ENCODE results near the gene ZKSCAN4.

Gene ZKSCAN4

DNA sequence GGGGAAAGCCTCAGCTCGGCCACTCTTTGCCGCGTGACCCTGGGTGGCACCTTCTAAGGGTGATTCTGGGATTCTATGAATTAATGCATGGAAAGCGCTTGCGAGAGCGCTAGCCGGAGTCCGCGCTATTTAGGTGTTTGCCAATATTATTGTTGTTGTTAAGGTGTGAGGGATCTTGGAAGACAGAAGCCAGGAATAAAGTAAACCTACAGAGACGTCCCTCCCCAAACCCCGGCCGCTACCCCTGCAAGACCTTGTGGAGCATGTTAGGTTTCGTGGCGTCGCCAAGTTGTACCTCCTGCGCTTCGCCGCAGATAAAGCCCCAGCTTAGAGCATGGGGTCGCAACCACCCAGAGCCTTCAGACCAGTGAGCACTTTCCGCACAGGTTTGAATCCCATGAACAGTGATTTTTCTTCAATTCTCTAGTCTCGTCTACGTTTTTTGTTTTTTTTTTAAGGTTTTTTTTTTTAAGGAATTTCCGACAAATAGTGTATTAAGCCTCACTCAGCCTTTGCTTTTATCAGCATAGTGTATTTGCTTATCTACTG is 43.9 kb downstream of the ZKSCAN4 start:
- Mint-ChIP-seq H3K4me1 (peaks cover 33% of the 10 kb centered on the region), H3K4me3 (peak overlapping the region; percentile 73), H3K27ac (peak overlapping the region; percentile 39), H3K27me3 (peaks cover 81% of the 10 kb centered on the region), H3K36me3 (peaks cover 12% of the 10 kb centered on the region), H3K9me3 (peaks cover 4% of the 10 kb centered on the region)
- CTCF ChIA-PET: no interaction called here
- DNase-seq: no peak

DNA sequence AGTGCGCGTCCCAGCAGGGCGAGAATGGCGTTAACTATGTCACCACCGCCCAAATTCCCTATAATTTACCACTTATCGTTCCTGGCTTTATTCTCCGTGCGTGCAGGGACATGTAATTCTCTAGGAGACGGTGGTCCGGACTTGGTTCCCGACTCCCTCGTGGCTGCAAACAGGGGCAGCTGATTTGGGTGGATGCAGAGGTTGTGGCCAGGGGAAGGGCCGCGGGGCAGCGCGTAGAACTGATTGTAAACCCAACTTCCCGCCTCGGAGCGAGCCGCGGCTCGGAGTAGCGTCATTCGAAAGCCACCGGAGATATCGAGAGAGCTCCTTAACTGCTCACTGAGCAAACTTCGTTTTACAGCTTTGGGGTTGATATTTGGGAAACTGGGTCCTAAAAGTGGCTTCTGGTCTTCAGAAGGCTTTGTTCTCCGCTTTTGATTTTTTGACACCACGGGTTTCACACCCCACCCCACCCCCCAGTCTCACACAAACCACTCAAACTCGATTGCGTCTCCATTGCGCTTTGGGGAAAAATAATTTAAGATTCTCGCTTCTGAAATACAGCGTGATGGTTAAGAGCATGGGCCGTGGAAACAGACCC is 44.5 kb downstream of the ZKSCAN4 start:
- H3K36me3 Mint-ChIP-seq: peaks cover 12% of the 10 kb centered on the region
- H3K4me3 Mint-ChIP-seq: peak overlapping the region; percentile 73
- H3K27me3 Mint-ChIP-seq: peaks cover 77% of the 10 kb centered on the region
- CTCF ChIA-PET: no interaction called here
- peak; percentile 48 for DNase-seq
- peak overlapping the region; percentile 63 for H3K27ac Mint-ChIP-seq
- peaks cover 29% of the 10 kb centered on the region for H3K4me1 Mint-ChIP-seq
- H3K9me3 Mint-ChIP-seq: peaks cover 4% of the 10 kb centered on the region

DNA sequence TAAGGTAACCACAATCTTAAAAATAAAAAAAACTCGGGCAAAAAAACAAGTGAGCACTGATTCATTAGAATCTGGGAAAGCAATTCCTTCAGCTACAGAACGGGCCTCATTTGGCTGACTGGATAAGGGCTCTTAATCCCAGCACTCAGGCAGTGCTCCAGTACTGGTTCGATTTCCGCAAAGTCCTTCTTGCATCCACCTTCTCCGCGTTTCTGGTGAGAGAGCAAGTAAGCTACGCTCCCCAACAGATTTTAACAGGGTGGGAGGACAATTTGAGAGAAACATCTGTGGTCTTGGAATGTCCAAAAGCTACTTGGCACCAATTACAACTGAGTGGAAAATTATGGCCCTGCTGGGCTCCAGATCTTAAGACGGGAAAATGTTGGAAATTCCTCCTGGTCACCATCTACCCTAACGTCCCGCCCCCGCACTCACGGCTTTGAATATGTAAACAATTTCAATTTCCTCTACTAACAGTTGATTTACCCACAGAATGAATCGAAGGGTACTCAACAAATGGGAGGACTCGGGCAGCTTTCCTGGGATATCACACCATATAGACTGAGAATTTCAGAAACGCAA is 45.0 kb downstream of the ZKSCAN4 start:
- Mint-ChIP-seq H3K4me3 (peak overlapping the region; percentile 73), H3K4me1 (peaks cover 25% of the 10 kb centered on the region), H3K9me3 (peaks cover 4% of the 10 kb centered on the region), H3K36me3 (peaks cover 12% of the 10 kb centered on the region), H3K27me3 (peaks cover 71% of the 10 kb centered on the region), H3K27ac (peak overlapping the region; percentile 63)
- CTCF ChIA-PET: no interaction called here
- DNase-seq: no peak

DNA sequence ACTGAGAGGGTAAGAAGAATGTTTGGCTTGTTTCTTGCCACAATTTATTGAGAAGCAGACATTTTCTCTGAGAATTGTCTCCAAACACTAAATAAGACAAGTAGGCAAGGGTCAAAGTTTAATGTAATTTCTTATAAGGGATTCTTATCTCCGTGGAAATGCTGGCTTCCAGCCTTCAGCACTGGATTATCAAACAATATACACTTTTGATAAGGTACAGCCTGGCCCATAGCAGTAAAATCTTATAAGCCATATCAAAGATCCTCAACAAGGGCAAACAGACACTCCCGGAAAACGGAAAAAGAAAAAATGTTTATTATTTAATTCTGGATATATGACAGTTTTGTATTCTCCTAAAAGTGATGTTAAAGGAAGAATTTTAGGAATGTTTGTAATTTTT is 45.5 kb downstream of the ZKSCAN4 start:
- Mint-ChIP-seq H3K27me3 (peaks cover 66% of the 10 kb centered on the region), H3K36me3 (peaks cover 11% of the 10 kb centered on the region), H3K4me1 (peaks cover 21% of the 10 kb centered on the region), H3K27ac (no peak overlapping the region), H3K4me3 (no peak overlapping the region), H3K9me3 (peaks cover 4% of the 10 kb centered on the region)
- CTCF ChIA-PET: no interaction called here
- DNase-seq: no peak

DNA sequence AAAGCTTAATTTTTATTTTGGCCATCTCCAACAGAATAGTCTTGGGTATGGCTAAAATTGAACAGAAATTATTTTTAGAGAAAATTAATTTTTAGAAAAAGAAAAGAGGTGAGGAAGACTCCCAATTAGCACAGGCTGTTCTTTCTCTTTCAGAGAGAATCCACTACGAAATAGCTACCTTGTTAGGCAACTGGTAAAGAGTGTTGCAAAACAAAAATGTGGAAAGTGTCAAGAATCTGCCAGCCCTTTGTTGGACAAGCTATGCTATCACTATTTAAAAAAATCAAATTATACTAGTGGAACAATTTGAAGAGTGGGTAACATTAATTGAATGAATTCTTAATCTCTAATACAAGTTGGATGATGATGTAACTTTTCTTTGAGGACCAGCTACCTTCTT is 46.2 kb downstream of the ZKSCAN4 start:
- no peak overlapping the region for H3K4me3 Mint-ChIP-seq
- H3K27me3 Mint-ChIP-seq: peaks cover 59% of the 10 kb centered on the region
- no peak overlapping the region for H3K27ac Mint-ChIP-seq
- H3K36me3 Mint-ChIP-seq: peaks cover 11% of the 10 kb centered on the region
- peaks cover 19% of the 10 kb centered on the region for H3K4me1 Mint-ChIP-seq
- no peak for DNase-seq
- H3K9me3 Mint-ChIP-seq: peaks cover 4% of the 10 kb centered on the region
- CTCF ChIA-PET: no interaction called here

- Mint-ChIP-seq H3K4me1 (peaks cover 16% of the 10 kb centered on the region), H3K36me3 (peaks cover 11% of the 10 kb centered on the region), H3K27ac (no peak overlapping the region), H3K27me3 (peaks cover 43% of the 10 kb centered on the region), H3K9me3 (peaks cover 16% of the 10 kb centered on the region), H3K4me3 (no peak overlapping the region)
- DNase-seq: no peak
- CTCF ChIA-PET: no interaction called here
Measured at GRCh38 chr6:28203201-28203600, 48.9 kb downstream of the ZKSCAN4 start.

- peaks cover 12% of the 10 kb centered on the region for H3K27me3 Mint-ChIP-seq
- H3K9me3 Mint-ChIP-seq: peaks cover 24% of the 10 kb centered on the region
- H3K36me3 Mint-ChIP-seq: peaks cover 2% of the 10 kb centered on the region
- peaks cover 4% of the 10 kb centered on the region for H3K4me1 Mint-ChIP-seq
- no peak overlapping the region for H3K4me3 Mint-ChIP-seq
- CTCF ChIA-PET: no interaction called here
- H3K27ac Mint-ChIP-seq: no peak overlapping the region
- DNase-seq: no peak
Measured at GRCh38 chr6:28200020-28200419, 52.0 kb downstream of the ZKSCAN4 start.

Measured in activated naive CD4-positive, alpha-beta T cell treated with anti-CD3 and anti-CD28 coated beads, Interleukin-2, amount 10 ng/mL, durations not matched to agents 7 days and 5 days (primary cell).